ENCODE data around the gene THRB.

GRCh38 chr3:24185738-24186384, 308.8 kb downstream of the THRB start:
- peak in 5 of 7 experiments; percentile 32 to 60 (median 43) for TF ChIP-seq CTCF (IDR thresholded peaks at IDR 0.05)
- no peak for TF ChIP-seq EP300 (IDR thresholded peaks at IDR 0.05)
- no peak for TF ChIP-seq POLR2A (IDR thresholded peaks at IDR 0.05)
